ENCODE measurements around the gene OSBPL6.

OSBPL6 gene

GRCh38 chr2:178242552-178242883 is 48.2 kb downstream of the OSBPL6 start:
- DNase-seq: no peak

- DNase-seq: no peak
Observed at GRCh38 chr2:178243961-178244360, 49.6 kb downstream of the OSBPL6 start.

- DNase-seq: no peak
Observed at GRCh38 chr2:178244777-178245176, 50.5 kb downstream of the OSBPL6 start.

GRCh38 chr2:178246696-178247095 is 52.4 kb downstream of the OSBPL6 start:
- no peak for DNase-seq

GRCh38 chr2:178247250-178247649 is 52.9 kb downstream of the OSBPL6 start:
- DNase-seq: no peak

- no peak for DNase-seq
Observed at GRCh38 chr2:178250429-178250828, 56.1 kb downstream of the OSBPL6 start.

- no peak for DNase-seq
Observed at GRCh38 chr2:178251151-178251955, 57.0 kb downstream of the OSBPL6 start.

GRCh38 chr2:178256382-178257042 is 62.2 kb downstream of the OSBPL6 start:
- no peak for DNase-seq

- no peak for DNase-seq
Observed at GRCh38 chr2:178257127-178257526, 62.8 kb downstream of the OSBPL6 start.

- no peak for DNase-seq
Observed at GRCh38 chr2:178258916-178259315, 64.6 kb downstream of the OSBPL6 start.

- DNase-seq: no peak
Observed at GRCh38 chr2:178263159-178263860, 69.0 kb downstream of the OSBPL6 start.

- DNase-seq: no peak
Observed at GRCh38 chr2:178264211-178264610, 69.9 kb downstream of the OSBPL6 start.

- no peak for DNase-seq
Observed at GRCh38 chr2:178265851-178266250, 71.5 kb downstream of the OSBPL6 start.

- DNase-seq: no peak
Observed at GRCh38 chr2:178266445-178266844, 72.1 kb downstream of the OSBPL6 start.

GRCh38 chr2:178267660-178268059 is 73.3 kb downstream of the OSBPL6 start:
- DNase-seq: no peak

- no peak for DNase-seq
Observed at GRCh38 chr2:178268435-178268834, 74.1 kb downstream of the OSBPL6 start.

GRCh38 chr2:178269438-178270224 is 75.3 kb downstream of the OSBPL6 start:
- no peak for DNase-seq

- no peak for DNase-seq
Observed at GRCh38 chr2:178270338-178270737, 76.0 kb downstream of the OSBPL6 start.

GRCh38 chr2:178271094-178271493 is 76.8 kb downstream of the OSBPL6 start:
- no peak for DNase-seq

GRCh38 chr2:178271629-178272333 is 77.5 kb downstream of the OSBPL6 start:
- no peak for DNase-seq

GRCh38 chr2:178273787-178274360 is 79.6 kb downstream of the OSBPL6 start:
- DNase-seq: no peak

- no peak for DNase-seq
Observed at GRCh38 chr2:178275600-178275999, 81.3 kb downstream of the OSBPL6 start.
